CD4-positive, alpha-beta T cell treated with Interleukin-17A for 1 hour (primary cell): Measurements from ENCODE around the gene SAA4.
"Not testable (repeated sequence)": the region's sequence is repeated elsewhere in the genome, so short reads cannot be mapped to it uniquely, and the experiment has no call there.

Experiments
- DNase-seq: peaks from one replicate; pipeline ENCODE4 v3.0.0-alpha.2; 2020

The SAA4 gene, protein sequence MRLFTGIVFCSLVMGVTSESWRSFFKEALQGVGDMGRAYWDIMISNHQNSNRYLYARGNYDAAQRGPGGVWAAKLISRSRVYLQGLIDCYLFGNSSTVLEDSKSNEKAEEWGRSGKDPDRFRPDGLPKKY

GRCh38 chr11:18236664-18237356 is at the start of gene SAA4:
SAA4 (minus strand) TSS chr11:18236802; CDS start chr11:18235926, 876 bp downstream.
- no peak for DNase-seq

GRCh38 chr11:18285841-18286240 is 49.2 kb upstream of the SAA4 start:
- DNase-seq, result no peak

GRCh38 chr11:18282626-18283025 is 46.0 kb upstream of the SAA4 start:
- no peak for DNase-seq

GRCh38 chr11:18280438-18281045 is 43.9 kb upstream of the SAA4 start:
- peak; percentile 14 for DNase-seq

DNA sequence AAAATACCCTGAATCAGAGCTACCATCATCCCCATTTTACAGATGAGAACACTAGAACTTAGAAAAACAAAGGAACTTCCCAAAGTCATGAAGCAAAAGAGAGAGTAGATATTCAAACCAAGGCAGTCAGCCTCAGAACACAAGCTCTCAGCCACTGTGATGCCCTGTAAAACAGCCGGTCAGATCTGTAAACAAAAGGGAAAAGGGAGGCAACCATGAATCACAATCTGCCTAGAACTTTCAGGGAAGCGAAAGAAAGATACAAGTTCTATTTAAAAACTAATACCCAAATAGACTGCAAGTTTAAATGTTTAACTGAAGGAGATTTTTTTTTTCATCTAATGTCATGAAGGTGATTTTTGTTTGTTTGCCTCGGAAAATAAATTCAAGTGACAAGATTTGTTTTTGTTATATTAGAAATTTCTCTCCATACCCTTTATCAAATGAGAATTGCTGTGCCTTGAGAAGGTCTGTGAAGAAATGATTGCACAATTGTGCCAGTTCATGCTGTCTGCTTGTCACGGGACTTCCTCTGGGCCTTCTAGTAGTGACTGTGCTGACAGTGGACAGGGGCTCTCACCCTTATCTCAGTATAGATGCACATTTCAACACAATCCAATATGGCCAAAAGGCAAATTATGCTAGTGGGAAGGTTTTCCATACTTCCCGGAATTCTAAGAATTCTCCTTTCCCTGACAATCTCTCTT is 41.1 kb upstream of the SAA4 start:
- DNase-seq, result no peak

GRCh38 chr11:18271206-18271605 is 34.6 kb upstream of the SAA4 start:
- no peak for DNase-seq

GRCh38 chr11:18270102-18270501 is 33.5 kb upstream of the SAA4 start:
- no peak for DNase-seq

GRCh38 chr11:18269252-18269651 is 32.6 kb upstream of the SAA4 start:
- not testable (repeated sequence) for DNase-seq

- peak; percentile 9 for DNase-seq
These were observed 30.9 kb upstream of the SAA4 start for GRCh38 chr11:18267335-18268133.

DNA sequence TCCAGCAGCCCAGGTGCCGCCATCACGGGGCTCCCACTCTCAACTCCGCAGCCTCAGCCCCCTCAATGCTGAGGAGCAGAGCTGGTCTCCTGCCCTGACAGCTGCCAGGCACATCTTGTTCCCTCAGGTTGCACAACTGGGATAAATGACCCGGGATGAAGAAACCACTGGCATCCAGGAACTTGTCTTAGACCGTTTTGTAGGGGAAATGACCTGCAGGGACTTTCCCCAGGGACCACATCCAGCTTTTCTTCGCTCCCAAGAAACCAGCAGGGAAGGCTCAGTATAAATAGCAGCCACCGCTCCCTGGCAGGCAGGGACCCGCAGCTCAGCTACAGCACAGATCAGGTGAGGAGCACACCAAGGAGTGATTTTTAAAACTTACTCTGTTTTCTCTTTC is 29.3 kb upstream of the SAA4 start, which contains the start of gene SAA1:
Gene SAA1 (plus strand): TSS at position 316 of the 400 bp plus-strand sequence. CDS start 624 bp downstream, outside the sequence.
- no peak for DNase-seq

GRCh38 chr11:18264677-18265555 is 28.3 kb upstream of the SAA4 start:
- no peak for DNase-seq

DNA sequence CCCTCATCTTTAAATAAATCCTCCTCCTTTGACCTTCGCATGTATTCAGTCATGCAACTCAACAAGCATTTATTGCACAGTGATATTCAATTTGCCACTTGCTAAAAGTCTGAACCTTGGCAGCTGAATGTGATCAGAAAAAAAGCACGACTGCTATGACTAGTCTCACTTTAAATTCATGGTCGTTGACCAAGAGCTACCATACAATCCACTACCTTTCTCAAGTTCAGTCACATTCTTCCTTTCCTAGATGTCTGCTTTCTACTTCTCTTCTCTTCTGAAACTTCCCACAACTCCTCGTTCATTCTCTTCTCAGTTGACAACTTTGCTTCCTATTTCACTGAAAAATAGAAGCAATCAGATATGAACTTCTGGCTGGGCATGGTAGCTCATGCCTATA is 27.4 kb upstream of the SAA4 start:
- DNase-seq, result no peak

DNA sequence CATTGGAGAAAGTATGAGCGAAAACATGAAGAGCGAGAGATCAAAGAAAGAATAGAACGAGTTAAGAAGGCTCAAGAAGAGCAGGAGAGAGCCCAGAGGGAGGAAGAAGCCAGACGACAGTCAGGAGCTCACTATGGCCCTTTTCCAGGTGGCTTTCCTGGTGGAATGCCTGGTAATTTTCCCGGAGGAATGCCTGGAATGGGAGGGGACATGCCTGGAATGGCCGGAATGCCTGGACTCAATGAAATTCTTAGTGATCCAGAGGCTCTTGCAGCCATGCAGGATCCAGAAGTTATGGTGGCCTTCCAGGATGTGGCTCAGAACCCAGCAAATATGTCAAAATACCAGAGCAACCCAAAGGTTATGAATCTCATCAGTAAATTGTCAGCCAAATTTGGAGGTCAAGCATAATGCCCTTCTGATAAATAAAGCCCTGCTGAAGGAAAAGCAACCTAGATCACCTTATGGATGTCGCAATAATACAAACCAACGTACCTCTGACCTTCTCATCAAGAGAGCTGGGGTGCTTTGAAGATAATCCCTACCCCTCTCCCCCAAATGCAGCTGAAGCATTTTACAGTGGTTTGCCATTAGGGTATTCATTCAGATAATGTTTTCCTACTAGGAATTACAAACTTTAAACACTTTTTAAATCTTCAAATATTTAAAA is 26.2 kb upstream of the SAA4 start:
- not testable (repeated sequence) for DNase-seq

- DNase-seq, result no peak
These were observed 25.1 kb upstream of the SAA4 start for GRCh38 chr11:18261721-18262120.

DNA sequence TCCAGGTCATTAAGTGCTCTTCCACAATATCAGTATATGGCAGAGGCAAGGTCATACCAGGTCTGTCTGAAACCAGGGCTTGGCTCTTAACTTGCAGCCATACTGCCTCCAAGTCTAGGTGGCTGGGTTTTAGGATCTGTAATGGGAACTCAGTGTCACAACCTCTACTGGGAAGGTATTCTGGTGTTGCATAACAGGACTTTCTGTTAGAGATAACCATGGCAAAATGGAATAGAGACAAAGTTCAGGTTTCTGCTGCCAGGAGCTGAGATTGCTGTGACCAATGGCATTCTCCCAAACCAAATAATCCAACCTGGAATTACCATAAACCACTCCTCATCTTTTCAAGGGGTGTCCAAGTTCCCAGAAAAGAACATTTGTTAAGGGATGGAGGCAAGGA is 22.7 kb upstream of the SAA4 start:
- DNase-seq, result no peak

DNA sequence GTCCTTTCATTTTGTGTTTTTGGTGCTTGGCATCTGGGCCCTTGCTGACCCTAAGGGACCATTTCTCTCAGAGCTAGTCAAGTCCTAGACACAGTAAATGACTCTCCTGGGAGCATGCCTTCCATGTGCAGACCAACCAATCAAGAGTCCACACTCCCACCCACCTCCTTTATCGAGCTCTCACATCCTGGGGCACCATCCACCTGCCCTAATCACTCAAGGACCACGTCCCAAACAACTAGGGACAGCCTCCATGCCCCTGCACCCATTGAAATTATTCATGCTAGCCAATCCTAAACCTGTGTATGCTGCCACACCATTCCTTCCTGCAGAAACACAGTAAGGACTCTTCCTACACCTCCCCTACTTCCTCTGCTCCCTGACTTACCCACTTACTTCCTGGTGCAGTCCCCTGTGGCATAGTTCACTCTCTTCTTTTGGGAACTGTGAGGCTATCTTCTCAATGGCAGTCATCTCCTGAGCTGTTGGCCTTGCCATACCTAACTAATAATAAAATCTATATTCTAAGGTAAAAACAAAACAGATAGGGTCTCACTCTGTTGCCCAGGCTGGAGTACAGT is 18.3 kb upstream of the SAA4 start:
- no peak for DNase-seq

GRCh38 chr11:18253778-18254338 is 17.3 kb upstream of the SAA4 start:
- no peak for DNase-seq

- no peak for DNase-seq
These were observed 16.6 kb upstream of the SAA4 start for GRCh38 chr11:18253233-18253632.

DNA sequence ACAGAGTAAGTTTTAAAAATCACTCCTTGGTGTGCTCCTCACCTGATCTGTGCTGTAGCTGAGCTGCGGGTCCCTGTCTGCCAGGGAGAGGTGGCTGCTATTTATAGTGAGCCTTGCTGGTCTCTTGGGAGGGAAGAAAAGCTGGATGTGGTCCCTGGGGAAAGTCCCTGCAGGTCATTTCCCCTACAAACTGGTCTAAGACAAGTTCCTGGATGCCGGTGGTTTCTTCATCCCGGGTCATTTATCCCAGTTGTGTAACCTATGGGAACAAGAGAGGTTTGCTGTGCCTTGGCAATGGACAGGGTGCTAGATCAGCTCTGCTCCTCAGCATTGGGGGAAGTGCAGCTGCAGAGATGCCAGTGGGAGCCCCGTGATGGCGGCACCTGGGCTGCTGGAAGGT is 12.0 kb upstream of the SAA4 start, which contains the start of gene SAA2:
Gene SAA2 (minus strand): TSS at position 108 of the 400 bp plus-strand sequence. CDS start 657 bp downstream, outside the sequence.
- DNase-seq, result no peak

DNA sequence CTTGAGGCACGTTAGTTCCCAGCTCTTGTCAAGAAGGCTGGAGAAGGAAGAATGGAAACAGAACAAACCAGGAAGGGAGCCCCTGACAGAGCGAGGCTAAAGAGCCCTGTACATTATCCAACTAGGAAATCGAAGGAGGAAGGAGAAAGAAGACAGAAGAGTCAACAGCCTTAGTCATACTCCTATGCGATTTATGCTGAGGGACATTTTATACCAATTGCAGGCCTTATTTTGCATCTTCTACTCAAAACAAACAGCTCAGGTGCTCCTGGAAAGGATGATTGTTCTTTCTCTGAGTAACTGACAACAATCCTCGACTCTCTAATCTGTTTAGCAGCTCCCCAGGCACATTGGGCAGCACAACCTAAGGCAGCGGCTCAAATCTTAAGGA is 10.6 kb upstream of the SAA4 start:
- DNase-seq, result not testable (repeated sequence)
